T follicular helper cell (primary cell): ENCODE data around the gene ZFPM1.

Source experiments
- DNase-seq: peaks from one replicate; pipeline ENCODE4 v3.0.0-alpha.2; 2020; ENCODE audit warnings: low read depth

The ZFPM1 gene

DNA sequence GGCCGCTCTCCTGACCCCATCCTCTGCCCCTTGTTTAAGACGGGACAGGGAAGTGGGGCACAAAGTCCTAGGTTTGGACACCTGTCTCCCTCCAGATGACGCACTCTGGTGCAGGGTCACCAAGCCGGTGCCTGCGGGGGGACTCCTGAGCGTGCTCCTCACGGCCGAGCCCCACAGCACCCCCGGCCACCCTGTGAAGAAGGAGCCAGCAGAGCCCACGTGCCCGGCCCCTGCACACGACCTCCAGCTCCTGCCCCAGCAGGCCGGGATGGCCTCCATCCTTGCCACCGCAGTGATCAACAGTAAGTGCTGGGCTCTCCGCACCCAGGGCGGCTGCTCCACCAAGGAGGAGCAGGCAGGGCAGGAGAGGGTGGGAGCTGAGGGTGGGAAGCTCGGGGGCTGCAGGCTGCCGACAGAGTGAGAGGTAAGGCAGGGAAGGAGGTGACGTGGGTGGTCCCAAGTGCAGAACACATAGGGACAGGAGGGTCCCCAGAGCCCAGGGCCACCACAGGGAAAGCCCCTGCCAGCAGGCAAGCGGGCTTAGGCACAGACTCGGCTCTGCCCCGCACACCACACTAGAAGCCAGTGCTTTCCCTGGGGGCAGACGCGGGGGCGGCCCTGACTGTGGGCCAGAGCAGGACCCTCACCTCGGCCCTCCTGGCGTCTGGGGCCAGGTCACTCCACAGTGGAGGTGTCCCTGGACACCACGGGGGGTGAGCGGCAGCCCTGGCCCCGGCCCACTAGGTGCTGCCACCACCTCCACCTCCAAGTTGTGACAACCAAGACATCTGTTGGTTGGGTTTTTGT lies 75.1 kb downstream of the ZFPM1 start:
- DNase-seq: no peak

DNA sequence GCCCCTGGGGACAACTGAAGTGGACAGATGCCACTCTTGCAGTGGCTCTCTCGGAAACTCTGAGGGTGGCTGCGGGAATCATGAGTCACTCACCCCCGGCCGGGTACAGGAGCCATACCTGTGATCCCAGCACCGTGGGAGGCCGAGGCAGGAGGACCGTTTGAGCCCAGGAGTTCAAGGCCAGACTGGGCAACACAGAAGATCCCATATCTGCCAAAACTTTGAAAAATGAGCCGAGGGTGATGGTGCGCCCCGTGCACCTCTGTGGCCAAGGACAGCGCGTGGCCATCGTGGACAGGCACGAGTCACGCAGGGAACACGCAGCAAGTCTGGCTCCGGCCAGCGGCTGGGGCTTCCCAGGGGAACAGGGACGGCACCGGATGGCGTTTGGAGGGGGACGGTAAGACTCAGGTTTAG lies 75.8 kb downstream of the ZFPM1 start:
- DNase-seq: no peak

DNA sequence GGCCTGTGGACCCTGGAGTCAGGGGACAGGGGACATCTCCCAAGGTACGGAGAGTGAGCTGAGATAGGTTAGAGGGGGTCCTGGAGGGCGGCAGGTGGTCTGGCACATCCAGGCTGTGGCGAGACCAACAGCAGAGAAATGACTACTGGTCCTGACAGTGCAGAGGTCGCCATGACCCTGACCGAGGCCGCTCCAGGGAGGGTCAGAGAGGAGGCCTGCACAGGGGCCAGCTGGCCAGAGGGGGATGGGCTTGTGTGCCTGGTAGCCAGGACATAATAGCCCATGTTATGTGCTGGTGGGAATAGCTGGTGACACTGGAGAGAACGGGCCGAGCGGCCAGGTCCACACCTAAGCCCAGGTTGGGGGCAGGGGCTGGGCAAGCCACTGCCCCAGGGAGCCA lies 76.5 kb downstream of the ZFPM1 start:
- no peak for DNase-seq

DNA sequence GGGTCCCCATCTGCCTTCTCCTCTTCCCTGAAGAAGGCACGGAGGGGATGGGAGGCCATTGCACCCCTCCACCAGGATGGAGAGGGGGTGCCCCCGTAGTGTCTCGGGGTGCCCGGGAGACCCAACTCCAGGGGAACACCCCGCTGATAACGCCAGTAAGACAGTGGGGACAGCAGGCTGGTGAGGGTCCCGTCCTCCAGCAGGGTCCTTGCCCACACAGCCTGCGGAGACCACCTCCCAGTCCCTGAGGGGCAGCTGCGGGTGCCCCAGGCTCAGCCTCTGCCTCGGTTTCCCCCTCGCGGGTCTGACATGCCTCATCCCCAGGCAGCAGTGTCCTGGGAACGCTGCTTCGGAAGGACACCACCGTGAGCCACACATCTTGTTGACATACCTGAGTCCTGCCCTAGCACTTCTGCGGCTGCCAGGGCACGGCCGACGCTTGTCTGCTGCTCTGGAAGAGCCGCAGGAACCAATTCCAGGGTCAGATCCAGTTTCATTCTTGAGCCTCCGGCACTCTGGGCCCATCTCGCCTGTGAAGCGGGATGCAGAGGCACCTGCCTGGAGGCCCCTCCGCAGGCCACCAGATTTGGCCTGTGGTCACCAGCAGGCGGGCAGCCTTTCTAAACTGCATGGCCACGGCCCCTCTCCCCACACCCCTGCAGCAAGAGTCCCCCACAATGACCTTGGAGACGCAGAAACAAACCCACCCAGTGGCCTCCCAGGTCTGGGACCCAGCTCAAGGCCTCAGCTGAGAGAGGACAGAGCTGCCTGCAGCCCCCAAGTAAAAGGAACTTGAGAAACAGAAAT lies 77.2 kb downstream of the ZFPM1 start:
- DNase-seq: no peak

DNA sequence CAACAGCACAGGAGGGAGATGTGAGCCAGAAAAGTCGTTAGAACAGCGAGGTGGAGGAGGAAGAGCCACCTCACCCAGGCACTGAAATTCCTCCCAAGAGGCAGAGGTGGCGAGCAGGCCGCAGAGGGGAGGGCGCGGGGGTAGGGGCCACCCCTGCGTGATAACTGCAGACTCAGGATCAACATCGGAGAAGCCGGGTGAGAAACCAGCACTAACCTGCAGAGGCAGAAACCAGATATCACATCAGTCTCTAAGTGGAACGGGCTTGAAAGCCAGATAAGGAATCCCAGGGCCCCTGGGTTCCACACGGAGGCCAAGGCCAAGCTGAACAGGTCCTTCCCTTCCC lies 77.8 kb downstream of the ZFPM1 start:
- DNase-seq: no peak

DNA sequence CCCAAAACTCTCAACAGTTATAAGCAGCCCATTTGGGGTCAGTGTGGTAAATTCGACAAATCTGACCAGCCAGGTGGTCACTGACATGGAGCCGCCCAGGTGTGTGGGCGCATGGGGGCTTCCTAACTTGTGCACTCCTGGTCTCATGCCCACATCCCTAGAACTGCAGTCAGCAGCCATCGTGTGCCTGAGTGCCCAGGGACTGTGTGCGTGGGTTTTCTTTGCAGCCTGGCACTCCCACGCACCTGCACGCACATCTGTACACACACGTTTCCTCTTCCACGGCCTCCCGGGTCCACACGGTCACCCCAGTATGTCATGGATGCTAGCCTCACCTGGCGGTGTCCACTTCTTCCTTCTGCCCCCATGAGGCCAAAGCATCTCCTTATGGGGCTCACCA lies 78.3 kb downstream of the ZFPM1 start:
- DNase-seq: no peak

DNA sequence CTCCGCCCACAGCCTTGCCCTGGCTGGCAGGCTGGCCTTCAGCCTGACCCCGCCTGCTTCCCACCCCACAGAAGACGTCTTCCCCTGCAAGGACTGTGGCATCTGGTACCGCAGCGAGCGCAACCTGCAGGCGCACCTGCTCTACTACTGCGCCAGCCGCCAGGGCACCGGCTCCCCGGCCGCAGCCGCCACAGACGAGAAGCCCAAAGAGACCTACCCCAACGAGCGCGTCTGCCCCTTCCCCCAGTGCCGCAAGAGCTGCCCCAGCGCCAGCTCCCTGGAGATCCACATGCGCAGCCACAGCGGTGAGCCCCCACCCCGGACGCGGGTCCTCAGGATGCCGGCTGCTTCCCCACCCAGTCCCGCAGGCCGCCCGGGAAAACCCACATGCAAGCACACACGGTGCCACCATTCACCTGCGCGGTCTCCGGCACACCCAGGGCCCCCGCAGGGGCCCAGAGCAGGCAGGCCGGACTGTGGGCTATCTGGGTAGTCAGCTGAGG lies 78.9 kb downstream of the ZFPM1 start:
- DNase-seq: no peak

DNA sequence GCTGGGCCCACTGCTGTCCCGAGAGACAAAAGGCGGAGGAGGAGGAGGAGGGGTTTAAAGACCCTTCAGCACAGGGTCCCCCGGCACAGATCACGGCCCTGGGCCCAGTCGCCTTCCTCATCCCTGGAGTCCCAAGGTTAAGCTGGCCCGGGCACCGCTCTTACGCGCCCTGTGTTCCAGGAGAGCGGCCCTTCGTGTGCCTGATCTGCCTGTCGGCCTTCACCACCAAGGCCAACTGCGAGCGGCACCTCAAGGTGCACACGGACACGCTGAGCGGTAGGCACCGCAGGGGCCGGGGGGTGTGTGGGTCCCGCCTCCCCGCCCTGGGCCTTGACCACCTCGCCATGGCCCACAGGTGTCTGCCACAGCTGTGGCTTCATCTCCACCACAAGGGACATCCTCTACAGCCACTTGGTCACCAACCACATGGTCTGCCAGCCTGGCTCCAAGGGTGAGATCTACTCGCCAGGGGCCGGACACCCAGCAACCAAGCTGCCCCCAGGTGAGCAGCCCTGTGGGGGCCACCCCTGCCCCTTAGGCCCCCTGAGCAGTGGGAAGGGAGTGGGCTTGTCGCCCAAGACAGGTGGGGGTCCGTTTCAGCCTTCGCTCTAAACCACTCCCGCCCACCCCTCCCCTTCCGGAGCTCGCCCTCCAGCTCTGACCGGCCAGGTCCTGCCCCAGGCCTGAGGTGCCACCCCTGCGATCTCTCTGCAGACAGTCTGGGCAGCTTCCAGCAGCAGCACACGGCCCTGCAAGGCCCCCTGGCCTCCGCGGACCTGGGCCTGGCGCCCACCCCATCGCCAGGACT lies 79.6 kb downstream of the ZFPM1 start:
- no peak for DNase-seq

DNA sequence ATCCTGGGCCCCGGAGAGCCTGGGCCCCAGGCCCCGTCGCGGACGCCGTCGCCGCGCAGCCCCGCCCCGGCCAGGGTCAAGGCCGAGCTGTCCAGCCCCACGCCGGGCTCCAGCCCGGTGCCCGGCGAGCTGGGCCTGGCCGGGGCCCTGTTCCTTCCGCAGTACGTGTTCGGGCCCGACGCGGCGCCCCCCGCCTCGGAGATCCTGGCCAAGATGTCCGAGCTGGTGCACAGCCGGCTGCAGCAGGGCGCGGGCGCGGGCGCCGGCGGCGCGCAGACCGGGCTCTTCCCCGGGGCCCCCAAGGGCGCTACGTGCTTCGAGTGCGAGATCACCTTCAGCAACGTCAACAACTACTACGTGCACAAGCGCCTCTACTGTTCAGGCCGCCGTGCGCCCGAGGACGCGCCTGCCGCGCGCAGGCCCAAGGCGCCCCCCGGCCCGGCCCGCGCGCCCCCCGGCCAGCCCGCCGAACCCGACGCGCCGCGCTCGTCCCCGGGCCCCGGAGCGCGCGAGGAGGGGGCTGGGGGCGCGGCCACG lies 80.4 kb downstream of the ZFPM1 start:
- no peak for DNase-seq

DNA sequence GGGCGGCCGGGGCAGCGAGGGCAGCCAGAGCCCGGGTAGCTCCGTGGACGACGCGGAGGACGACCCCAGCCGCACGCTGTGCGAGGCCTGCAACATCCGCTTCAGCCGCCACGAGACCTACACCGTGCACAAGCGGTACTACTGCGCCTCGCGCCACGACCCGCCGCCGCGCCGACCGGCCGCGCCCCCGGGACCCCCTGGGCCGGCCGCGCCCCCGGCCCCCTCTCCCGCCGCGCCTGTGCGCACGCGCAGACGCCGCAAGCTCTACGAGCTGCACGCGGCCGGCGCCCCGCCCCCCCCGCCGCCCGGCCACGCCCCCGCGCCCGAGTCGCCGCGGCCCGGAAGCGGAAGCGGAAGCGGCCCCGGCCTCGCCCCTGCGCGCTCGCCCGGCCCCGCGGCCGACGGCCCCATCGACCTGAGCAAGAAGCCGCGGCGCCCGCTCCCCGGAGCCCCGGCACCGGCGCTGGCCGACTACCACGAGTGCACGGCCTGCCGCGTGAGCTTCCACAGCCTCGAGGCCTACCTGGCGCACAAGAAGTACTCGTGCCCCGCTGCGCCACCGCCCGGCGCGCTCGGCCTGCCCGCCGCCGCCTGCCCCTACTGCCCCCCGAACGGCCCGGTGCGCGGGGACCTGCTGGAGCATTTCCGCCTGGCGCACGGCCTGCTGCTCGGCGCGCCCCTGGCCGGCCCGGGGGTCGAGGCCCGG lies 81.0 kb downstream of the ZFPM1 start:
- peak; percentile 63 for DNase-seq

DNA sequence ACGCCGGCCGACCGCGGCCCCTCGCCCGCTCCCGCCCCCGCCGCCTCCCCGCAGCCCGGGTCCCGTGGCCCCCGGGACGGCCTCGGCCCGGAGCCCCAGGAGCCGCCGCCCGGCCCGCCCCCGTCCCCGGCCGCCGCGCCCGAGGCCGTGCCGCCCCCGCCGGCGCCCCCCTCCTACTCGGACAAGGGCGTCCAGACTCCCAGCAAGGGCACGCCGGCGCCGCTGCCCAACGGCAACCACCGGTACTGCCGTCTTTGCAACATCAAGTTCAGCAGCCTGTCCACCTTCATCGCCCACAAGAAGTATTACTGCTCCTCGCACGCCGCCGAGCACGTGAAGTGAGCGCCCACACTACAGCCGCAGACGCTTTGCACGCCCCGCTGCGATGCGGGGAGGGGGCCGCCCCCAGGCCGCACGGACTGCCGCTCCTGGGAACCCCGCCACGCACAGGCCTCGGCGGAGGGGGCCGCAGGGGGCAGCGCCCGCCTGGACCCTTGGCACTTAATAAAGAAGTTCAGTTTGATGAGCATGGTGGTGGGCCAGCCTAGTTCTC lies 81.6 kb downstream of the ZFPM1 start:
- DNase-seq: no peak

DNA sequence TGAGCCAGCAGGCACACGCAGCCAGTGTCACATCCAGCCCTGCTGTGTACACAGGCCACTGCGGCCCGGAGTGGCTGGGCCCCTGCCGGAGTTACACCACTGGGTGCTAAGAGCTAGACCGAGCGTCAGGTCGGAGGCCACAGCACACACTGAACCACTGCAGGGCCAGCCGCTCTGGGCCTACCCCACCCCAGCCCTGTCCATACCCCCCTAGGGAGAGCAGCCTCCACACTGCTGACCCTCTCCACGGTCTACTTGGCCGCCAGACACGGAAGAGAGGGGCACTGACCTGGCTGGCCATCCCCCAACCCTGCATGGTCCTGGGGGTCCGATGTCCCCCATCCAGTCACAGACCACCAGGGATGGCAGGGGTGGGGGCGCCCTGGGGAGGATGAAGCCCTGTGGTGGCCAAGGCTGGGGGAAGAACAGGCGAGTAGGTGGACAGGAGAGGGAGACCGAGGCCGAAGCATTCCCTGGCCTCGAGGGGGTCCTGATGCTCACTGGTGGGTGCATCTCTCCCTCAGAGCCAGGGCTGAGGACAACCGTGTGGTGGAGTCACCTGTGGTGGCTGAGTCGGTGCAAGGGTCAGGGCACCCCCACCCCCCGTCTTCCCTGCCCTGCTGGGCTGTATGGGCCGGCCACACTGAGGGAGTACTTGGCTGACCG lies 82.2 kb downstream of the ZFPM1 start:
- no peak for DNase-seq

DNA sequence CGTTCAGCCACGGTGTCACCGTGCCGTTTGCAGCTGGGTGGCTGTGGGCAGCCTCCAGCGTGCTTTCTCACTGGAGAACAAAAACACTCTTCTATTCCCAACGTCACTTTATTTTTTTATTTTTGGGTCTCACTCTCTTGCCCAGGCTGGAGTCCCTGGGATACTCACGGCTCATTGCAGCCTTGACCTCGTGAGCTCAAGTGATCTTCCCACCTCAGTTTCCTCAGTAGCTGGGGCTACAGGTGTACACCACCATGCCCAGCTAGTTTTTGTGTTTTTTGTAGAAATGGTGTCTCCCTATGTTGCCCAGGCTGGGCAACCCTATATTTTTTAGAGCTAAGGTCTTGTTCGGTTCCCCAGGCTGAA lies 82.8 kb downstream of the ZFPM1 start:
- no peak for DNase-seq

DNA sequence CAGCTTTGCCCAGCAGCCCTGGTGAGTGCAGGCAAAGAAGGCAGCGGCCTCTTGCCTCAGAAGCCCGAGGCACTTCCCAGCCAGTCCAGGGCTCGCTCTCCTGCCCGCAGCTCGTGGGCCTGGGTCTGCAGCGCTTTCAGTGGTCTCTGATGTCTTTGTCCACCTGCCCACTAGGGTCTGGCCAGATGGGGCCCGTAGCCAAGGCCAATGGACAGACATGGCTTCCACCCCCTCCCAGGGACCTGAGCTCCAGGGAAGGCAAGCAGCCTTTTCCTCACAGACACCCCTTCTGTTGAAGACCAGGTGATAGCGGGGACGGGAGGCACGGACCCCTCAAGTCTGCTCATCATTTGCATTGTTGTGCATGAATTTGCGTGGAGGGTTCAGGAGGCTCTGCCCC lies 83.4 kb downstream of the ZFPM1 start:
- DNase-seq: no peak

DNA sequence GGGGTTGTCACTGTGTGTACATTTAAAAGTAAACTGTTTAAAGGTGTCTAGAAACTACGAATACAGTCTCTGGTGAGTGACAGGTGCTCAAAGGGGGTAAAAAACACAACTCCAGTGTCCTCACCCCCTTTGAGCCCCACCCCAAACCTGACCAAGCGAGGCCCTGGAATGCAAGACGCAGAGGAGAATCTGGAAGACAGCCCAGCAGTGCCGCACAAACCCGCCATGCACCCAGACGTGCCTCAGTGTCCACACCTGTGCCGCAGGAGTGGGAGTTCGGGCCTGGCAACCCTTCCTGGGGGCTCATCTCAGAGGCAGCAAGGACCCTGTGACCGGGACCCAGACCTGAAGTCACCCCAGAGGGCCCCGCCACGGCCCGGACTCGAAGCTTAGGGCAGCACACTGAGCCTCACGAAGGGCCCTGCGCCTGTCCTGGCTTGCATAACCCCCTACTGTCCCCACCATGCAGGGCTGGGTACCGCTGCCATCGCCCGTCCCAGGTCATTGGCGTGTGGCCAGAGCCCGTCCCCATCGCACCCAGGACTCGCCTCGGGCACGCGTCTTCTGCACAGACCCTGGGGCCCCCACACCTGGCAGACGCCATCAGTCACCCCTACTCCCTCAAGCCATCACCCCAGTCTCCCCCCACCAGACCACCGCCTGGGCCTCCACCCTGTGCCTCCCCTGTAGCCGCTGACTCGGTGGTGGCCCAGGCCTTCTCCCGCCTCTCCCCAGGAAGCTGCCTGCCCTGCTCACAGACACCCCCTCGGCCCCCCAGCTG lies 84.1 kb downstream of the ZFPM1 start:
- DNase-seq: no peak

DNA sequence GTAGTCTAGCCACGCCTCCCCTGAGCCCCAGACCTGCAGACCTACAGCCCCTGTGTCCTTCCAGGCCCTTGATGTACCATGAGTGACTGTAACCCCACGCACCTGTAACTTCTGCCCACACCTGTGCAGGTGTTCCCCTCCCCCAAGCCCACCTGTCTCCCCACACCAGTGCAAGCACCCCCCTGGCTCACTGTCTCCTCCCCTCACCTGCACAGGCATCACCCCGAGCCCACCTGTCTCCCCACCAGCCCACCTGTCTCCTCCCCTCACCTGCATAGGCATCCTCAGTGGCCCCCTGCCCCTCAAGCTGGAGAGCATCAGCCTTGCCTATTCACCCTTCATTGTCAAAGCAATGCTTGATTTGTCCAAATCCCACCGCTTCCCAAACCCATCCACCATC lies 84.8 kb downstream of the ZFPM1 start:
- DNase-seq: no peak

DNA sequence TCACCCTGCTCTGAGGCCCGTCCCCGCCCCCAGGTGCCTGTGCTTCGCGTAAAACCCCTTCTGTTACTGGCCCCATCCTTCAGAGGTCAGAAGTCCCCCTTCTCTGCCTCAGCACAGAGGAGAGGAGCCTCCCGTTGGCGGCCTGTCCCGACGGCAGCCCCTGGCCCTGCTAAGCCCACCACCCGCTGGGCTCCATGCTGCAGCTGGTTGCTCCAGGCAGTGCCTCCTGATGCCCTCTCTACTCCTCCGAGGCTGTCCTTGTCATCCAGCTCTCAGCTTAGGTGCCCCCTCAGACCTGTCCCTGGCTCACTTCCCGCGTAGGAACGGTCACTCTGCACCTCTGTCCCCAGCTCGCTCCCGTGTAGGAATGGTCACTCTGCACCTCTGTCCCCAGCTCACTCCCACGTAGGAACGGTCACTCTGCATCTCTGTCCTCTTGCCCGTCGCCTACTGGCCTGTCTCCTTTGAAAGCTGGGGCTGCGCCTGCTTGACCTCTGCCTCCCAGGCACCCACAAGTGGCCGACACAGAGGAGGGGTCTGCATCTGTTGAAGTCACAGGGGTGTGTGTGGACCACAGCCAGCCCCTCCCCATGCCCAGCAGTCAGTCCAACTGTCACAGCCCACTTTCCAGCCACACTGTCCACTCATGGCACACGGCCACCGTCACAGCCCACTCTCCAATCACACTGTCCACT lies 85.4 kb downstream of the ZFPM1 start:
- DNase-seq: no peak

DNA sequence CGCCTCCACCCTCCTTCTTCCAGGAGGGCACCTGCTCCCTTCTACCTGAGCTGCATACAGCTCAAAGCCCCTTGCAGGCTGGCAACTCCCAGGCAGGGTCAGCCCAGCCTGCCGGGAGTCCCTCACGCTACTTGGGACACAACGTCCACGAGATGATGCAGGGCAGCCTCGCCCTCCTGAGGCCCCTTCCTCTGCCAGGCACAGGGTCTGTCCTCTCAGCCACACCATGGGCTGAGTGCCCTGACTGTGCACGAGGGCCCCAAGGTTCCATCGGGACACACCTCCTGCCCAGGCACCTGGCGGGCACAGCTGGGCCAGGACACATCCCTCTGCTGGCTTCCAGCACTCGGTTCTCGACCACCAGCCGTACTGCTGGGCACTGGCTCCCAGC lies 86.2 kb downstream of the ZFPM1 start:
- DNase-seq: no peak

DNA sequence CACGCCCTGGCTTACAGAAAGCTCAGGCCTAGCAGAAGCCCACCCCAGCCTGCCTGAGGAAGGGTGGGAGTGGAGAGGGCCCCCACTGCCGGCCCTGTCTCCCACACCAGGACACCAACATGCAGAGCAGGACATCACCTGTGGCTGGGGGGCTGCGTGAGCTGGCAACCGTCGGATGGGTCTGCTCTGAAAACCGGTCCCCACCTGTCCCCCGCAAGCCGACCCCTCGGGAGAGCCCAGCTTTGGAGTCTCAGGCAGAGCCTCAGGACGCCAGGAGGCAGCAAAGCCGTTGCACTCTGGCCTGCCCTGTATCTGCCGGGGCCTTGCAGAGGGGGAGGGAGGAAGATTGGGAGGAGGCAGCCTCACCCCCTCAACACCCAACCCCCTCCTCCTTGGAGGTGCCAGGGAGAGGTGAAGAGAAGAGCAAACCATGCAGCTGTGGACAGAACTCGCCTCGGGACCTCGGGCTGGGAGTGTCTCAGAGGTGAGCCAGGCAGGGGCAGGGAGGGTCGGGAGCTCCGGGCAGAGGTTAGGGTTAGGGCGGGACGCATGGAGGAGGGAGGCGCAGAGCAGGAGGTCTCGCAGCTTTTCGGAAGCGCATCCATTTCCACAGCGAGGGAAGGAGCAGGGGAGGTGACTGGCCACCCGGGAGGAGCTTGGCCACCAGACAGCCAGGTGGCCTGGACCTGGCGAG lies 86.7 kb downstream of the ZFPM1 start:
- DNase-seq: no peak
